Tibial artery (tissue), 4 donors: ENCODE results near the gene CASKIN2.
A peak's percentile ranks its signal among the peaks of the same experiment; 100 is the strongest.

Experiments
- DNase-seq, 2 donors: peaks; one replicate each; pipeline ENCODE4 v3.0.0-alpha.2; 2019
- H3K27ac ChIP-seq, 2 donors: fragments of 200-600 bp; sonication (generic) in 1 of 2; 1 replicate in 1 of 2; 2 replicates in 1 of 2; pipeline ENCODE4 v1.5.1; 2018 to 2019; ENCODE audit warnings: mild to moderate bottlenecking in 1 of 2
- H3K27me3 ChIP-seq, 2 donors: fragments of 200-600 bp; sonication (generic) in 1 of 2; one replicate each; pipeline versions ENCODE4 v1.5.1 to v1.6.0; 2016 to 2019
- H3K36me3 ChIP-seq, 3 donors: fragments of 200-600 bp; sonication (generic) in 2 of 3; one replicate each; pipeline ENCODE4 v1.5.1; 2016 to 2019; ENCODE audit warnings: mild to moderate bottlenecking in 2 of 3
- H3K4me1 ChIP-seq, 4 donors: fragments of 200-600 bp; sonication (generic) in 2 of 4; 1 replicate in 3 of 4; 2 replicates in 1 of 4; pipeline ENCODE4 v1.5.1; 2016 to 2019
- H3K4me3 ChIP-seq, 2 donors: fragments of 200-600 bp; sonication (generic) in 1 of 2; 1 replicate in 1 of 2; 2 replicates in 1 of 2; pipeline ENCODE4 v1.5.1; 2018 to 2019; ENCODE audit warnings: mild to moderate bottlenecking in 2 of 2
- H3K9me3 ChIP-seq, 3 donors: fragments of 200-600 bp; sonication (generic) in 1 of 3; one replicate each; pipeline ENCODE4 v1.5.1; 2016 to 2019
- intact Hi-C: fragments of 100-400 bp; cut with DNase I; formaldehyde crosslinking; loops from one replicate; pipeline ENCODE4 v1.15.0; 2023; ENCODE audit warnings: low total_unique reads
- TF ChIP-seq, protein P1 (sequence below), 2 experiments: fragments of 200-600 bp in 1 of 2; fragments of 450-650 bp in 1 of 2; IDR thresholded peaks; one replicate each; pipeline ENCODE4 v1.5.1; 2017 to 2019; ENCODE audit warnings: antibody characterized with exemption in 2 of 2, mild to moderate bottlenecking in 1 of 2, moderate library complexity in 1 of 2

The CASKIN2 gene

DNA sequence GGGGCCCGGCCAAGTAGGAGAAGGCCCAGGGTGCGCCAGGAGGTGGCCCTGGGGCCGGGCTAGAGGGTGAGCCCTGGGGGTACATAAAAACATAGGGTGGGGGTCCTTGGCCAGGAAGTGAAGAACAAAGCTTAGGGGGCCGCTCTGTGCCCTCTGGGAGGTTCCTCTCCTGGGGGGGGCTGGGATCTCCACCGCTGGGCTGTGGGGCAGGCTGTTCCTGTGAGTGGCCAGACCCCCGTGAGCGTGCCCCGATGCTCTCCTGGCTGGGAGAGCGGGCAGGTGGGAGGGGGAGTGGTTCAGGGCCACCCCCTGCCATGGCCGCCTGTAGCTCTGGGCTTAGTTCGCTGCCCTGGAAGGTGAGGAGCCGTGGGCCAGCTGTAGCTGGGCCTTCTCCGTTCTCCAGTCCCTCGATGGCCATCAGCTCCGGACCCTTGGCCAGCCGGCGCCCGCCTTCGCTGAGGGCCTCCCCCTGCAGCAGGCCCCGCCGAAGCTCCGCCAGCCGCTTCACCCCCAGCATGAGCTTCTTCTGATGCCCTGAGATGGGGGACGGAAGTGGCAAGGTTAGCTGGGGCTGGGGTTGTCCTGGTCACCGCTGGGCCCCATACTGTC lies 12.5 kb downstream of the CASKIN2 start:
- no peaks in the 10 kb centered on the region for H3K27me3 ChIP-seq
- intact Hi-C loops: no loop called here
- peaks cover 25 to 98% (median 74%) of the 10 kb centered on the region in 3 donors for H3K36me3 ChIP-seq
- H3K4me1 ChIP-seq: peaks cover 0 to 38% (median 11%) of the 10 kb centered on the region in 4 donors
- H3K4me3 ChIP-seq: no peak overlapping the region
- DNase-seq: no peak
- H3K27ac ChIP-seq: peak overlapping the region in 1 of 2 donors; percentile 73
- TF ChIP-seq, protein P1, sequence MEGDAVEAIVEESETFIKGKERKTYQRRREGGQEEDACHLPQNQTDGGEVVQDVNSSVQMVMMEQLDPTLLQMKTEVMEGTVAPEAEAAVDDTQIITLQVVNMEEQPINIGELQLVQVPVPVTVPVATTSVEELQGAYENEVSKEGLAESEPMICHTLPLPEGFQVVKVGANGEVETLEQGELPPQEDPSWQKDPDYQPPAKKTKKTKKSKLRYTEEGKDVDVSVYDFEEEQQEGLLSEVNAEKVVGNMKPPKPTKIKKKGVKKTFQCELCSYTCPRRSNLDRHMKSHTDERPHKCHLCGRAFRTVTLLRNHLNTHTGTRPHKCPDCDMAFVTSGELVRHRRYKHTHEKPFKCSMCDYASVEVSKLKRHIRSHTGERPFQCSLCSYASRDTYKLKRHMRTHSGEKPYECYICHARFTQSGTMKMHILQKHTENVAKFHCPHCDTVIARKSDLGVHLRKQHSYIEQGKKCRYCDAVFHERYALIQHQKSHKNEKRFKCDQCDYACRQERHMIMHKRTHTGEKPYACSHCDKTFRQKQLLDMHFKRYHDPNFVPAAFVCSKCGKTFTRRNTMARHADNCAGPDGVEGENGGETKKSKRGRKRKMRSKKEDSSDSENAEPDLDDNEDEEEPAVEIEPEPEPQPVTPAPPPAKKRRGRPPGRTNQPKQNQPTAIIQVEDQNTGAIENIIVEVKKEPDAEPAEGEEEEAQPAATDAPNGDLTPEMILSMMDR (IDR thresholded peaks at IDR 0.05): no peak
- H3K9me3 ChIP-seq: no peaks in the 10 kb centered on the region

DNA sequence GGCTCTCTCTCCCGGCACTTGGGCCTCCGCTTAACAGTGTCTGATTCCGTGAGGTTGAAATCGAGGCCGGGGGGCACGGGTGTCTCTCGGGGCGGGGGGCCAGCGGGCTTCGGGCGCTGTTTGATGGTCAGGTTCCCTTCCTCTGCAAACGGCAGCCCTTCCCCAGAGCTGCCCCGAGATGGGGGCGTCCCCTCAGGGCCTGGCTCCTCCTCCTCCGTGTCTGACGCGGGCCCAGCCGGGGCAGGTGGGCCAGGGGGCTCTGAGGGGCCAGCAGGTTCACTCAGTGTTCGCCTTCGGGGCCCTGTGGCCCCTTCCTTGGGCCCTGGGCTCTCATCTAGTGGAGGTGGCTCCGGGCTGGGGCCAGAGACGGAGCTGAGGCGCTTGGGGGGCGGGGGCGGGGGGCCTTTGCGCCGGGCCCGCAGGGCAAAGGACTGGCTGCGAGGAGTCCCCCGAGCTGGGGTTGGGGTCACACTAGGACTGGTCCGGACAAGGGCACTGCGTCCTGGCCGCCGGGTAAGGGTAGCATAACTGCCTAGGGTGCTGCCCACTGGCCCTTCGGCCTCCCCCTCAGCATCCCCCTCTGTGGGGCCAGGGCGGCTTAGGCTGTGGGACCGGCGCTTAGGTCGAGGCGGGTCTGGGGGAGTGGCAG lies 13.1 kb downstream of the CASKIN2 start:
- no peak for DNase-seq
- intact Hi-C loops: no loop called here
- H3K36me3 ChIP-seq: peaks cover 25 to 98% (median 80%) of the 10 kb centered on the region in 3 donors
- H3K27me3 ChIP-seq: no peaks in the 10 kb centered on the region
- peak overlapping the region; percentile 69 to 73 for H3K27ac ChIP-seq
- H3K9me3 ChIP-seq: no peaks in the 10 kb centered on the region
- peaks cover 0 to 37% (median 11%) of the 10 kb centered on the region in 4 donors for H3K4me1 ChIP-seq
- TF ChIP-seq, protein P1 (IDR thresholded peaks at IDR 0.05): no peak
- no peak overlapping the region for H3K4me3 ChIP-seq

DNA sequence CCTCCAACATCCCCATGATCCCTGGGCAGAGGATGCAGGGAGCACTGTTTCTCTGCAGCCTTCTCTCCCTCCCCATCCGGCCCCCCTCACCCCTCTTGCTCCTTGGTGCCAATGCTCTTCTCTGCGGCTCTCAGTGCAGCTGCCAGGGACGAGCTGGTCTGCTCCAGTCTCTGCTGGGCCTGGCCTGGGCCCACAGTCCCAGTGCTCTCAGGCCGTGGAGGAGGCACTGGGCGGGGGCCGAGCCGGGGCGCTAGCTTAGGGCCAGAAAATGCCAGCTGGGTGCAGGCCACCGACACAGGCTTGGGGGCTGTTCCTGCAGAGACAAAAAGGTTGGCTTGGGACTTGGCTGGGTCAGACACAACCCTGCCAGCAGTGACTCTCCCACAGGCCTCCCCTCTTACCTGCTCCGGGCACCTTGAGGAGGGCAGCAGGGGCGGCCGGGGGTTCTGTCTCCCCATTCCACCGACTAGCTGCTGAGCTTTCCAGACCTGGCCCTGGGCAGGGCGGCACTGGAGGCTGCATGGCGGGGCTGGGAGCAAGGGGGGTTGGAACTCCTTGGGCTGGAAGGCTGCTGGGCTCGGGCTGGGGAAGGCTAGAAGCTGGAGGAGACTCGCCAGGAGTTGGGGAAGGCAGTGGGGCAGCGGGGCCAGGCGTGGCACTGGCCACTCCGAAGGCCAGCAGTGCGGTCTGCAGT lies 13.8 kb downstream of the CASKIN2 start:
- no peaks in the 10 kb centered on the region for H3K27me3 ChIP-seq
- H3K27ac ChIP-seq: peak overlapping the region; percentile 69 to 73
- no peak overlapping the region for H3K4me3 ChIP-seq
- DNase-seq: no peak
- intact Hi-C loops: no loop called here
- H3K9me3 ChIP-seq: no peaks in the 10 kb centered on the region
- peaks cover 30 to 98% (median 80%) of the 10 kb centered on the region in 3 donors for H3K36me3 ChIP-seq
- TF ChIP-seq, protein P1 (IDR thresholded peaks at IDR 0.05): no peak
- H3K4me1 ChIP-seq: peaks cover 0 to 37% (median 11%) of the 10 kb centered on the region in 4 donors

DNA sequence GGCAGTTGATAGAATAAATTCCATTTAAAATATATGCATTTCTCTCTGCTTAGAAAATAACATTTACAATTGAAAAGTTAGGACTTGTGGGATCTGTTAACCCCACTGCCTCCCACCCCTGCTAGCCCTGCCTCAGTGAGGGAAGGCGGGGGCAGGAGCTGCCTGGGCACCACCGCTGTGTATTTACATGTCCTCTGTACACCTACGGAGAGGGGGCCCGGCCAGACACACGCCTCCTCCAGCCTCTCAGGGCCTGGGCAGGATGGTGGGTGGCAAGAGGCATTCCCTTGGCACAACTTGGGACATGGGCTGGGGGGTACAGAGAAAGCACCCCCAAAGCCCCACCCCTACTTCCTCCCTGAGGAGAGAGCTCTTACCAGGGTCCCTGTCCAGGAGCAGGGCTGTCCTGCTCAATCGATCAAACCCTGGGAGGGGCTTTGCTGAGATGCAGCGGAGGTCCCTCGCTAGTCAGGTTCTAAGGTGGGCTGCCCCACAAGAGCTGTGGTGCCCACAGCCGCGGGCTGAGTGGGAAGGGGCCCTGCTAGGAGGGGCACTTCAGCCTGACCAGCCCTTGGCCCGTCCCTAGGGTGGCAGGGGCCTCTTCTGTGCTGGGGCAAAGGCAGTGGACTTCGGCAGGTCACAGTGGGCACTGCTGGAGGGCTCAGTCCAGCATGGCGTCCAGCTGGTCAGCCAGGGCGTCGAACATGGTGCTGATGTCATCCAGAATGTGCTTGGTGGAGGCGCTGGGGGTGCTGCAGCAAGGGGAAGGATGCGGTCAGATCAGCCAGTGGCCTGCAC lies 14.7 kb downstream of the CASKIN2 start:
- Histone ChIP-seq H3K4me3 (no peak overlapping the region), H3K4me1 (peaks cover 0 to 37% (median 11%) of the 10 kb centered on the region in 4 donors), H3K27me3 (no peaks in the 10 kb centered on the region), H3K27ac (peak overlapping the region; percentile 9 to 69), H3K36me3 (peaks cover 29 to 98% (median 80%) of the 10 kb centered on the region in 3 donors), H3K9me3 (no peaks in the 10 kb centered on the region)
- no peak for DNase-seq
- TF ChIP-seq, protein P1 (IDR thresholded peaks at IDR 0.05): no peak
- intact Hi-C loops: no loop called here

DNA sequence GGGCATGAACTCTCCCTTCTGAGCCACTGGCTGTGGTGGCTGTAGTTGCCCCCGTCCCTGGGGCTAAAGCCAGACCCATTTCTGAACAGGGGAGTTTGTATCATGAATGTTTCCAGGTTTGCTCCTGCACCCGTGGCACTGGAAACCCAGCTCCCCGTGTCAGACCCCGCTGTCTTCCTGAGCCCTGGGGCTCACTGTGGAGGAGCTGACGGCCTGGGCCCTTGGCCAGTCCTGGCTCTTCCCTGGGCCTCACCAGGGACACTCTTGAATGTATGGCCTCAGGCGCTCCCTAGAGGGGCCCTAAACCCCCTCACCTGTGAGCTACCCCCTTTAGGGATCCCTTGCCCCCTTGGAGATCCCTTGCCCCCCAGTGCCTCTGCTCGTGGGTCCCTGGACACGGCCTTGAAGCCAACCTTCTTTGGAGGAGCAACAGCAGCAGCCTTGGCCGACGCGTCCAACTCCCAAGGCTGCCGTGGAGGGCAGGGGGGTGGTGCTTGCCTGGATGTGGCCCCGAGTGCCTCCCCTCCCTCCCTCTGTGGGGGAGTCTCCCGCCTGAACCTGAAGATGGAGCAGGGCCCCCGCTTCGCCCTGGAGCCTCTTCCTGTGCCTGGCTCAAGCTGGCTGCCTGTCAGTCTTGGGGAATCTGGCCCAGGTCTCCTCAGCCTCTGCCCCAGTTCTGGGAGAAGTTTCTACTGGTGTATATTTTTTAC lies 15.9 kb downstream of the CASKIN2 start:
- TF ChIP-seq, protein P1 (IDR thresholded peaks at IDR 0.05): no peak
- Histone ChIP-seq H3K9me3 (no peaks in the 10 kb centered on the region), H3K4me1 (peaks cover 0 to 33% (median 11%) of the 10 kb centered on the region in 4 donors), H3K27me3 (no peaks in the 10 kb centered on the region), H3K27ac (peak overlapping the region in 1 of 2 donors; percentile 33), H3K36me3 (peaks cover 27 to 98% (median 80%) of the 10 kb centered on the region in 3 donors), H3K4me3 (no peak overlapping the region)
- intact Hi-C loops: no loop called here
- no peak for DNase-seq
